Mesodermal cell (in vitro differentiated cells): ENCODE measurements around the gene DNALI1.
"Not testable (repeated sequence)": the region's sequence is repeated elsewhere in the genome, so short reads cannot be mapped to it uniquely, and the experiment has no call there.

Source experiments
- H3K27ac ChIP-seq: 2 replicates; pipeline ENCODE4 v1.7.0; 2013; ENCODE audit warnings: mild to moderate bottlenecking, low read depth, low read length, moderate library complexity; ENCODE audit not compliant: severe bottlenecking
- H3K36me3 ChIP-seq: 2 replicates; pipeline ENCODE4 v1.7.1; 2013; ENCODE audit warnings: mild to moderate bottlenecking, low read length, moderate library complexity; ENCODE audit not compliant: control insufficient read depth, insufficient read depth
- H3K4me1 ChIP-seq: one replicate; pipeline ENCODE4 v1.7.1; 2013; ENCODE audit warnings: mild to moderate bottlenecking, low read length; ENCODE audit not compliant: insufficient read depth, control insufficient read depth, poor library complexity, severe bottlenecking
- H3K4me3 ChIP-seq: 2 replicates; pipeline ENCODE4 v1.7.0; 2013; ENCODE audit warnings: low read length, control low read depth, mild to moderate bottlenecking; ENCODE audit not compliant: insufficient read depth, poor library complexity, severe bottlenecking; ENCODE audit errors: extremely low read depth
- H3K9me3 ChIP-seq: 2 replicates; pipeline ENCODE4 v1.7.1; 2013; ENCODE audit warnings: mild to moderate bottlenecking, low read length, moderate library complexity; ENCODE audit not compliant: control insufficient read depth
- WGBS, 2 experiments: methylation state at CpG; one replicate each; pipeline ENCODE4 v1.1.5; 2013; ENCODE audit warnings: missing lambda C conversion rate in 2 of 2; ENCODE audit not compliant: insufficient coverage in 2 of 2; 5-methylcytosine and 5-hydroxymethylcytosine counted together

The DNALI1 gene

DNA sequence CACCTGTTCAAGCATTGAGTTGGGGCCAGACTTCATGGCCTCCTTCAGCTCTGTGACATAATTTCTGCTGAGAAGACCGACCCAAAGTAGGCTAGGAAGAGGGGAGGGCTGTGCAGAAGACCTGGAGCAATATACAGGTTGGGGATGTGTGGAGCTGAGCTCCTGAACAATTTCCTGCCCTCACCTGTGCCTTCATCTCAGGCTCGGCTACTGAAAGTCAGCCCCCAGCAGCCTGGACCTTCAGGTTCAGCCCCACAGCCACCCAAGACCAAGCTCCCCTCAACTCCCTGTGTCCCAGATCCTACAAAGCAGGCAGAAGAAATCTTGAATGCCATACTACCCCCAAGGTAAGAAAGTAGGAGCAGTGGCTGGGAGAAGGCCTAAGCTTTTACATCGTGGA is 662 bp downstream of the DNALI1 start:
- WGBS, 2 experiments: 87 to 94% methylated on average over 2 to 3 of the region's 3 CpGs
- H3K9me3 ChIP-seq: peaks cover 8% of the 10 kb centered on the region
- H3K27ac ChIP-seq: no peak overlapping the region
- H3K36me3 ChIP-seq: peaks cover 7% of the 10 kb centered on the region
- H3K4me3 ChIP-seq: no peak overlapping the region
- H3K4me1 ChIP-seq: peaks cover 10% of the 10 kb centered on the region

DNA sequence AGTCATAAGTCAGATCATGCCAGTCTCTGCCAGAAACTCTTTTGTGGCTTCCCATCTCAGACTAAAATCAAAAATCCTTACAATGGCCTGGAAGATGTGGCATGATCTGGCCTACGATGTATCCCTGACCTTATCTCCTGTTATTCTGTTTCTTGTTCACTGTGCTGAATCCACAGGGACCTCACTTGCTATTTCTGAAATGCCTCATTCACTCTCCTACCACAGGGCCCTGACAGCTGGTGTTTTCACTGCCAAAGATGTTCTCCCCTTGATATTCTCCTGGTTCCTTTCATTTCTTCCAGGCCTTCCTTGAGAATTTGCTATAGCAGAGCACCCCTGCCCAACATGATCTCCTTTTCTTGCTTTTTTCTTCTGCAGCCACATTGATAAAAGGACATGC is 1.7 kb downstream of the DNALI1 start:
- Histone ChIP-seq H3K36me3 (peaks cover 16% of the 10 kb centered on the region), H3K4me1 (peaks cover 3% of the 10 kb centered on the region), H3K9me3 (peaks cover 8% of the 10 kb centered on the region), H3K4me3 (no peak overlapping the region), H3K27ac (no peak overlapping the region)
- WGBS, 2 experiments: 88 to 93% methylated on average over 1 of the region's 1 CpG

GRCh38 chr1:37559080-37559479 is 2.3 kb downstream of the DNALI1 start:
- Histone ChIP-seq H3K9me3 (peaks cover 8% of the 10 kb centered on the region), H3K4me1 (peaks cover 3% of the 10 kb centered on the region), H3K27ac (no peak overlapping the region), H3K4me3 (no peak overlapping the region), H3K36me3 (peaks cover 16% of the 10 kb centered on the region)
- 73 to 94% methylated on average over 3 to 6 of the region's 7 CpGs for WGBS, 2 experiments

DNA sequence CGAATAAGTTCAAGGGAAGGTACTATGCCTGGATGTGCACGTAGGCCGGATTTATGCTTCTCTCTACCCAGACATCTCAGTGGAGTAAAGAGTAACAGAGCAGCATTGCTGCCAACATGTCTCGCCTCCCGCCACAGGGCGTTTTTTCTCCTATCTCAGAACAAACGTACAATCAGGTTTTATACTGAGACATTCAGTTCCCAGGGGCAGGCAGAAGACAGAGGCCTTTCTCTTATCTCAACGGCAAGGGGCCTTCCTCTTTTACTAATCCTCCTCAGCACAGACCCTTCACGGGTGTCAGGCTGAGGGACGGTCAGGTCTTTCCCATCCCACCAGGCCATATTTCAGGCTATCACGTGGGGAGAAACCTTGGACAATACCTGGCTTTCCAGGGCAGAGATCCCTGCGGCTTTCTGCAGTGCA is 3.2 kb downstream of the DNALI1 start:
- H3K9me3 ChIP-seq, H3K27ac ChIP-seq, H3K4me3 ChIP-seq, H3K4me1 ChIP-seq: not testable (repeated sequence)
- peaks cover 21% of the 10 kb centered on the region for H3K36me3 ChIP-seq
- 80 to 84% methylated on average over 10 to 12 of the region's 12 CpGs for WGBS, 2 experiments

GRCh38 chr1:37560401-37561132 is 3.8 kb downstream of the DNALI1 start:
- peaks cover 3% of the 10 kb centered on the region for H3K4me1 ChIP-seq
- H3K4me3 ChIP-seq: no peak overlapping the region
- H3K27ac ChIP-seq: no peak overlapping the region
- H3K36me3 ChIP-seq: peaks cover 26% of the 10 kb centered on the region
- WGBS, 2 experiments: 90 to 93% methylated on average over 8 to 9 of the region's 10 CpGs
- H3K9me3 ChIP-seq: no peaks in the 10 kb centered on the region

GRCh38 chr1:37561133-37562132 is 4.7 kb downstream of the DNALI1 start:
- peaks cover 35% of the 10 kb centered on the region for H3K36me3 ChIP-seq
- H3K27ac ChIP-seq: no peak overlapping the region
- H3K4me1 ChIP-seq: peaks cover 3% of the 10 kb centered on the region
- H3K4me3 ChIP-seq: no peak overlapping the region
- H3K9me3 ChIP-seq: no peaks in the 10 kb centered on the region
- 88 to 95% methylated on average over 19 of the region's 21 CpGs for WGBS, 2 experiments

GRCh38 chr1:37562984-37563383 is 6.2 kb downstream of the DNALI1 start:
- Histone ChIP-seq H3K27ac (no peak overlapping the region), H3K9me3 (no peaks in the 10 kb centered on the region), H3K36me3 (peaks cover 50% of the 10 kb centered on the region), H3K4me3 (no peak overlapping the region), H3K4me1 (no peaks in the 10 kb centered on the region)
- WGBS, 2 experiments: 67 to 91% methylated on average over 1 of the region's 1 CpG

DNA sequence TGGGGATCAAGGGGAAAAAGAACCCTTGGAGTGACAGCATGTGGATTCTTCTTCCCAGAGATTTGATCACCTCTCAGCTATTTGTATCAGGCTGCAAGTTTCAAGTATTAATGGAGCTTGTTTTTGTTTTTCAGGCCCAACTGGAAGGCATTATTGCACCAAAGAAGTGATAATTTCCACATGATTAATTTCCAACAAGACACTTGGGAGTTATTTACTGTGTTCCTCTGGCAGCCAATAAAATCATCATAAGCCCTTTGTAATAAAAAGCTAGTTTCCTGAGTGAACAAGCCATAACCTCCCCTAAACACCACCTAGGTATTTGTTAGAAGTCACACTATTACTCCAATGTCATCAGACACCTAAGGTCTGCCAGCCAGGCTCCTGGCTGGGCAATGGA is 8.2 kb downstream of the DNALI1 start:
- Histone ChIP-seq H3K4me1 (no peaks in the 10 kb centered on the region), H3K36me3 (peaks cover 69% of the 10 kb centered on the region), H3K9me3 (no peaks in the 10 kb centered on the region)

GRCh38 chr1:37567023-37567422 is 10.3 kb downstream of the DNALI1 start:
- Histone ChIP-seq H3K4me3 (no peak overlapping the region), H3K9me3 (no peaks in the 10 kb centered on the region), H3K4me1 (no peaks in the 10 kb centered on the region), H3K27ac (no peak overlapping the region), H3K36me3 (peaks cover 87% of the 10 kb centered on the region)
- 86 to 90% methylated on average over 2 to 3 of the region's 3 CpGs for WGBS, 2 experiments

More for the DNA sequence above, 8.2 kb downstream of the DNALI1 start:
- H3K4me3 ChIP-seq: no peak overlapping the region
- H3K27ac ChIP-seq: no peak overlapping the region

GRCh38 chr1:37570528-37571334 is 14.0 kb downstream of the DNALI1 start:
- 50 to 100% methylated on average over 1 of the region's 3 CpGs for WGBS, 2 experiments
- Histone ChIP-seq H3K4me1 (no peaks in the 10 kb centered on the region), H3K9me3 (no peaks in the 10 kb centered on the region), H3K27ac (no peak overlapping the region), H3K36me3 (peaks cover 99% of the 10 kb centered on the region), H3K4me3 (no peak overlapping the region)
